H1 (cell line): ENCODE results near the gene SIN3B. TPM values are rescaled to one million over a fixed set of nuclear protein-coding genes. Genes with fewer than 3 reads are reported as not detected.

Experiments
- CTCF ChIA-PET: fragments of 300-600 bp; sonication (Branson Sonifier 250); formaldehyde crosslinking; loops from one replicate; lab custom pipeline; 2021; ENCODE audit not compliant: partially characterized antibody; lab: Charles Lee
- POLR2A ChIA-PET: fragments of 300-600 bp; sonication (Branson Sonifier 250); formaldehyde crosslinking; loops from one replicate; lab custom pipeline; 2021; ENCODE audit warnings: inconsistent platforms; ENCODE audit not compliant: partially characterized antibody; lab: Charles Lee
- DNase-seq, 2 experiments: peaks; one replicate each; pipeline versions ENCODE4 v3.0.0 to v3.0.0-alpha.2; 2010 to 2022; ENCODE audit warnings: low spot score in 2 of 2, low read depth in 1 of 2, mixed read lengths in 1 of 2
- FAIRE-seq: peaks from 2 replicates; lab custom pipeline; 2011; peaks lifted over from hg19 to GRCh38; lab: Jason Lieb, UNC
- H2AFZ ChIP-seq: 2 replicates; pipeline ENCODE4 v1.8.1; 2012; ENCODE audit warnings: low read length, inconsistent platforms
- H2AK5ac ChIP-seq: 2 replicates; pipeline ENCODE4 v1.6.1; 2013; ENCODE audit warnings: low read depth, low read length
- H2BK120ac ChIP-seq: replicated peaks from 2 replicates; pipeline ENCODE3; 2013; ENCODE audit warnings: low read depth, low read length, inconsistent platforms
- H2BK12ac ChIP-seq: 2 replicates; pipeline ENCODE4 v1.6.1; 2013; ENCODE audit warnings: low read depth, low read length
- H2BK15ac ChIP-seq: 2 replicates; pipeline ENCODE4 v1.6.1; 2013; ENCODE audit warnings: low read length
- H2BK20ac ChIP-seq: 2 replicates; pipeline ENCODE4 v1.6.1; 2013; ENCODE audit warnings: low read length
- H2BK5ac ChIP-seq: 2 replicates; pipeline ENCODE4 v1.6.1; 2013; ENCODE audit warnings: low read depth, low read length
- H3K14ac ChIP-seq: 2 replicates; pipeline ENCODE4 v1.6.1; 2013; ENCODE audit warnings: inconsistent platforms; ENCODE audit not compliant: insufficient read length
- H3K18ac ChIP-seq: 2 replicates; pipeline ENCODE4 v1.6.1; 2013; ENCODE audit warnings: low read length; ENCODE audit errors: extremely low read depth
- H3K23ac ChIP-seq: 2 replicates; pipeline ENCODE4 v1.6.1; 2013; ENCODE audit warnings: inconsistent platforms; ENCODE audit not compliant: insufficient read length
- H3K23me2 ChIP-seq: 2 replicates; pipeline ENCODE4 v1.6.1; 2013; ENCODE audit warnings: low read depth, low read length
- H3K27ac ChIP-seq: 2 replicates; pipeline ENCODE4 v1.6.1; 2011; ENCODE audit warnings: low read depth, low read length, inconsistent platforms
- H3K27me3 ChIP-seq, 4 experiments: replicated peaks in 1 of 4; 1 replicate in 1 of 4; 2 replicates in 3 of 4; pipeline versions ENCODE4 v1.6.1 to v1.8.1; 2011 to 2013; ENCODE audit warnings: low read length in 3 of 4, mild to moderate bottlenecking in 3 of 4, inconsistent platforms in 2 of 4, mixed read lengths in 2 of 4, moderate library complexity in 1 of 4; ENCODE audit not compliant: control insufficient read depth in 3 of 4, insufficient read depth in 3 of 4; ENCODE audit errors: extremely low read depth in 1 of 4
- H3K36me3 ChIP-seq, 4 experiments: 2 replicates each; pipeline versions ENCODE4 v1.6.1 to v1.8.1; 2011 to 2013; ENCODE audit warnings: mild to moderate bottlenecking in 4 of 4, low read length in 3 of 4, moderate library complexity in 2 of 4, control low read depth in 1 of 4, inconsistent platforms in 1 of 4; ENCODE audit not compliant: insufficient read depth in 4 of 4, control insufficient read depth in 2 of 4
- H3K4ac ChIP-seq: replicated peaks from 2 replicates; pipeline ENCODE3; 2013; ENCODE audit warnings: low read length, low read depth, mixed read lengths, inconsistent platforms; ENCODE audit not compliant: insufficient read length
- H3K4me1 ChIP-seq, 4 experiments: replicated peaks in 1 of 4; 1 replicate in 1 of 4; 2 replicates in 3 of 4; pipeline versions ENCODE4 v1.6.1 to v1.8.1; 2011 to 2013; ENCODE audit warnings: low read length in 3 of 4, inconsistent platforms in 2 of 4, mixed read lengths in 1 of 4; ENCODE audit not compliant: insufficient read depth in 4 of 4, control insufficient read depth in 3 of 4
- H3K4me2 ChIP-seq, 2 experiments: 2 replicates each; pipeline versions ENCODE4 v1.6.1 to v1.8.1; 2011 to 2013; ENCODE audit warnings: low read depth in 2 of 2, low read length in 2 of 2, control low read depth in 1 of 2, inconsistent platforms in 1 of 2, mild to moderate bottlenecking in 1 of 2; ENCODE audit not compliant: insufficient read depth in 1 of 2
- H3K4me3 ChIP-seq, 4 experiments: fragments of 200-600, 300-600 bp in 1 of 4; sonication (generic), shearing (Covaris generic), sonication (Bioruptor Twin) in 1 of 4; 2 replicates each; pipeline versions ENCODE4 v1.5.1 to v1.8.1; 2011 to 2016; ENCODE audit warnings: low read length in 4 of 4, low read depth in 3 of 4, control low read depth in 2 of 4, inconsistent platforms in 2 of 4, mild to moderate bottlenecking in 2 of 4, mixed read lengths in 1 of 4, moderate library complexity in 1 of 4; ENCODE audit not compliant: insufficient read depth in 2 of 4; ENCODE audit errors: extremely low read depth in 1 of 4
- H3K56ac ChIP-seq: replicated peaks from 2 replicates; pipeline ENCODE3; 2013; ENCODE audit warnings: low read depth, mild to moderate bottlenecking, mixed read lengths, low read length, inconsistent platforms; ENCODE audit not compliant: insufficient read length
- H3K79me1 ChIP-seq: 2 replicates; pipeline ENCODE4 v1.6.1; 2013; ENCODE audit warnings: low read depth, low read length, control low read depth
- H3K79me2 ChIP-seq, 2 experiments: 2 replicates each; pipeline versions ENCODE4 v1.6.1 to v1.8.1; 2012 to 2013; ENCODE audit warnings: low read length in 2 of 2, mild to moderate bottlenecking in 2 of 2, inconsistent platforms in 1 of 2; ENCODE audit not compliant: insufficient read depth in 2 of 2, control insufficient read depth in 1 of 2
- H3K9ac ChIP-seq, 4 experiments: replicated peaks in 1 of 4; 1 replicate in 1 of 4; 2 replicates in 3 of 4; pipeline versions ENCODE4 v1.6.1 to v1.8.1; 2011 to 2013; ENCODE audit warnings: low read depth in 3 of 4, low read length in 3 of 4, control low read depth in 2 of 4, mild to moderate bottlenecking in 2 of 4, moderate library complexity in 2 of 4, inconsistent platforms in 1 of 4; ENCODE audit errors: extremely low read depth in 1 of 4
- H3K9me3 ChIP-seq, 2 experiments: 2 replicates each; pipeline versions ENCODE4 v1.6.1 to v1.8.1; 2012 to 2013; ENCODE audit warnings: mild to moderate bottlenecking in 2 of 2, moderate library complexity in 2 of 2, control low read depth in 1 of 2, inconsistent platforms in 1 of 2, low read depth in 1 of 2, low read length in 1 of 2, mixed read lengths in 1 of 2; ENCODE audit not compliant: insufficient read depth in 2 of 2
- H4K20me1 ChIP-seq, 2 experiments: replicated peaks in 1 of 2; 2 replicates each; pipeline versions ENCODE3 to v1.8.1; 2011 to 2013; ENCODE audit warnings: inconsistent platforms in 2 of 2, low read length in 2 of 2, mild to moderate bottlenecking in 1 of 2; ENCODE audit not compliant: insufficient read depth in 2 of 2, control insufficient read depth in 1 of 2
- H4K5ac ChIP-seq: 2 replicates; pipeline ENCODE4 v1.6.1; 2013; ENCODE audit warnings: low read length, low read depth, mixed read lengths, inconsistent platforms; ENCODE audit not compliant: insufficient read length
- H4K8ac ChIP-seq: 2 replicates; pipeline ENCODE4 v1.8.0; 2013; ENCODE audit warnings: mild to moderate bottlenecking, moderate library complexity, low read length, inconsistent platforms; ENCODE audit not compliant: insufficient read depth; ENCODE audit errors: extremely low read depth
- H4K91ac ChIP-seq: replicated peaks from 2 replicates; pipeline ENCODE3; 2013; ENCODE audit warnings: low read length, mixed read lengths, inconsistent platforms; ENCODE audit not compliant: insufficient read length
- BRCA1 ChIP-seq: IDR thresholded peaks from 2 replicates; pipeline ENCODE4 v1.6.1; 2012; ENCODE audit warnings: low read depth, low read length, improper control_type of control experiment
- CREB1 ChIP-seq: IDR thresholded peaks from 2 replicates; pipeline ENCODE4 v1.6.1; 2012; ENCODE audit warnings: inconsistent platforms
- EGR1 ChIP-seq: IDR thresholded peaks from 2 replicates; pipeline ENCODE4 v1.6.1; 2011; ENCODE audit warnings: low read depth, low read length, borderline replicate concordance
- EZH2 ChIP-seq: fragments of 200-600 bp; sonication (generic); IDR thresholded peaks from 2 replicates; pipeline ENCODE4 v1.7.1; 2012; ENCODE audit warnings: low read depth, mild to moderate bottlenecking, moderate library complexity, low read length, inconsistent platforms; ENCODE audit not compliant: severe bottlenecking
- GTF2F1 ChIP-seq: IDR thresholded peaks from 2 replicates; pipeline ENCODE4 v1.6.1; 2012; ENCODE audit warnings: low read depth, low read length, improper control_type of control experiment, borderline replicate concordance
- MAFK ChIP-seq: IDR thresholded peaks from 2 replicates; pipeline ENCODE4 v1.6.1; 2012; ENCODE audit warnings: low read depth, mild to moderate bottlenecking, improper control_type of control experiment, low read length
- RNF2 ChIP-seq: fragments of 200-900, 300-1000 bp; sonication (generic); IDR thresholded peaks from 2 replicates; pipeline ENCODE4 v1.7.1; 2016; ENCODE audit warnings: borderline replicate concordance, low read depth, mild to moderate bottlenecking, antibody characterized with exemption, low read length; ENCODE audit not compliant: poor library complexity, severe bottlenecking; ENCODE audit errors: missing control alignments
- SAP30 ChIP-seq: fragments of 300-600 bp; sonication (generic); IDR thresholded peaks from 2 replicates; pipeline ENCODE4 v1.7.1; 2012; ENCODE audit warnings: low read length, moderate library complexity, mild to moderate bottlenecking, inconsistent platforms; ENCODE audit not compliant: insufficient read depth, insufficient replicate concordance
- YY1 ChIP-seq: IDR thresholded peaks from 2 replicates; pipeline ENCODE4 v1.6.1; 2011; ENCODE audit warnings: low read depth, mild to moderate bottlenecking, low read length
- WGBS, 2 experiments: shearing (Covaris generic) in 1 of 2; methylation state at CpG; one replicate each; pipeline versions ENCODE4 v1.1.6 to v1.1.7; 2013 to 2015; ENCODE audit warnings: low lambda C conversion rate in 2 of 2, mixed read lengths in 2 of 2, inconsistent platforms in 1 of 2, low coverage in 1 of 2, missing lambda C conversion rate in 1 of 2; ENCODE audit not compliant: insufficient replicate concordance in 2 of 2, insufficient coverage in 1 of 2, insufficient read length in 1 of 2; ENCODE audit errors: extremely low coverage in 1 of 2, missing lambda C conversion rate in 1 of 2; 5-methylcytosine and 5-hydroxymethylcytosine counted together
- polyA plus RNA-seq, 7 experiments: library from polyadenylated mRNA; depleted of rRNA in 3 of 7; stranded (reverse) in 5 of 7; unstranded in 2 of 7; fragments of >200 nt in 5 of 7; fragments of 200-250 nt in 2 of 7; gene quantifications; 1 replicate in 5 of 7; 2 replicates in 1 of 7; 4 replicates in 1 of 7; pipeline versions ENCODE4 v1.2.1 to v1.2.3, GENCODE V29; 2011 to 2013; ENCODE audit warnings: missing spikeins in 2 of 7, mixed read lengths in 2 of 7
- total RNA-seq: library from RNA; stranded (reverse); fragmentation: NEBNext Ultra II Directional; extraction: Animal tissue kit (Norgen Biotek cat#: 25700); gene quantifications from 2 replicates; pipeline ENCODE4 v1.2.1, GENCODE V29; 2021
- TF ChIP-seq, protein P1 (sequence below), 3 experiments: IDR thresholded peaks; 1 replicate in 2 of 3; 2 replicates in 1 of 3; pipeline versions ENCODE4 v1.5.1 to v1.6.1; 2011; ENCODE audit warnings: low read length in 3 of 3, mild to moderate bottlenecking in 3 of 3, inconsistent platforms in 2 of 3, low read depth in 1 of 3, moderate library complexity in 1 of 3; ENCODE audit not compliant: insufficient read depth in 1 of 3; ENCODE audit errors: control extremely low read depth in 1 of 3

SIN3B gene
- total and polyA plus RNA-seq, 2 of the 8 experiments (the other 6 are each of a cell fraction or from before 2014, with no cell fraction given): 29.5 to 71.1 TPM

DNA sequence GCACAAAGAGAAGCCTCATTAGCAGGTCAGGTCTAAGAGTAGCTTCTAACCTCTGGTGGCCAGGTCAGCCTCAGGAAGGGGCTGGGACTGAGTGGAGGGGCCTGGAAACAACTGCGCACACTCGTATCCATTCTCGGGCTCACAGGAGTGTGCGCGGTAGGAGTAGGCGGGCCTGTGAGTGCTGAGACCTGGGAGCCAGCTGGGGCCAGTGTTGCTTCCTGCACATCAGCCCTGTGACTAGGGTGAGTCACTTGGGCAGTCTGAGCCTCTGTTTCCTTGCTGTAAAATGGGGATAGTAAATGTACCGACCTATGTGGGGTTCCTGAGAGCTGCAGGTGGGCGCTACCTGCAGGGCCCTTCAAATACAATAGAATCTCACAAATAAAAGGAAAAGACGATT is 26.9 kb downstream of the SIN3B start:
- Histone ChIP-seq H4K20me1 (peaks cover 6 to 10% of the 10 kb centered on the region in 2 experiments), H3K79me2 (no peaks in the 10 kb centered on the region), H3K4me1 (no peaks in the 10 kb centered on the region; a peak in 1 of 7 replicates), H4K8ac (no peak overlapping the region), H3K79me1 (no peaks in the 10 kb centered on the region), H2BK12ac (no peak overlapping the region), H3K36me3 (peaks cover 11 to 44% (median 33%) of the 10 kb centered on the region in 4 experiments; a peak in 6 of 8 replicates), H2BK120ac (no peak overlapping the region), H3K4ac (no peak overlapping the region), H2AK5ac (no peak overlapping the region), H3K9me3 (no peaks in the 10 kb centered on the region), H3K56ac (no peak overlapping the region), H2BK20ac (no peak overlapping the region), H3K18ac (no peak overlapping the region), H3K23ac (no peak overlapping the region), H3K4me3 (no peak overlapping the region), H3K9ac (no peak overlapping the region), H3K27me3 (no peaks in the 10 kb centered on the region), H2BK5ac (no peak overlapping the region), H3K27ac (no peak overlapping the region), H3K23me2 (0 out of 2 replicates have a peak, but pooled peaks cover 1% of the 10 kb centered on the region), H2AFZ (no peak overlapping the region), H2BK15ac (no peak overlapping the region), H4K91ac (no peak overlapping the region), H4K5ac (no peak overlapping the region), H3K4me2 (no peak overlapping the region), H3K14ac (no peak overlapping the region)
- ChIA-PET CTCF (interaction anchor here (0.6 to 1.2 kb wide), 4 partner anchors 14 to 281 kb away, joined by 3 read pairs; no protein-coding TSS in a partner anchor), POLR2A (interaction anchor here (0.8 to 1.6 kb wide), 5 partner anchors 8 to 437 kb away, joined by 3 to 5 read pairs (median 3); no protein-coding TSS in a partner anchor)
- DNase-seq: no peak
- FAIRE-seq: no peak
- 96% methylated on average over 9 of the region's 9 CpGs; no CpG with 5 or more reads in 1 of the 2 experiments for WGBS, 2 experiments
- no peak for TF ChIP-seq BRCA1
- no peak for TF ChIP-seq YY1
- TF ChIP-seq MAFK: no peak
- no peak for TF ChIP-seq GTF2F1
- TF ChIP-seq, protein P1, sequence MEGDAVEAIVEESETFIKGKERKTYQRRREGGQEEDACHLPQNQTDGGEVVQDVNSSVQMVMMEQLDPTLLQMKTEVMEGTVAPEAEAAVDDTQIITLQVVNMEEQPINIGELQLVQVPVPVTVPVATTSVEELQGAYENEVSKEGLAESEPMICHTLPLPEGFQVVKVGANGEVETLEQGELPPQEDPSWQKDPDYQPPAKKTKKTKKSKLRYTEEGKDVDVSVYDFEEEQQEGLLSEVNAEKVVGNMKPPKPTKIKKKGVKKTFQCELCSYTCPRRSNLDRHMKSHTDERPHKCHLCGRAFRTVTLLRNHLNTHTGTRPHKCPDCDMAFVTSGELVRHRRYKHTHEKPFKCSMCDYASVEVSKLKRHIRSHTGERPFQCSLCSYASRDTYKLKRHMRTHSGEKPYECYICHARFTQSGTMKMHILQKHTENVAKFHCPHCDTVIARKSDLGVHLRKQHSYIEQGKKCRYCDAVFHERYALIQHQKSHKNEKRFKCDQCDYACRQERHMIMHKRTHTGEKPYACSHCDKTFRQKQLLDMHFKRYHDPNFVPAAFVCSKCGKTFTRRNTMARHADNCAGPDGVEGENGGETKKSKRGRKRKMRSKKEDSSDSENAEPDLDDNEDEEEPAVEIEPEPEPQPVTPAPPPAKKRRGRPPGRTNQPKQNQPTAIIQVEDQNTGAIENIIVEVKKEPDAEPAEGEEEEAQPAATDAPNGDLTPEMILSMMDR (IDR thresholded peaks at IDR 0.05; ENCODE audit: control extremely low read depth in 1 of 3, insufficient read depth in 1 of 3, low read depth in 1 of 3, low read length in 3 of 3): no peak
- TF ChIP-seq CREB1: no peak
- no peak for TF ChIP-seq RNF2
- TF ChIP-seq EGR1: no peak
- TF ChIP-seq SAP30: no peak
- no peak for TF ChIP-seq EZH2
